Sigmoid colon (tissue), 4 donors: Measurements from ENCODE around the gene ALG11.

Experiments
- EP300 ChIP-seq, 4 donors: sonication (generic); formaldehyde crosslinking; IDR thresholded peaks; one replicate each; pipeline ENCODE4 v1.6.1; 2017; ENCODE audit warnings: antibody characterized with exemption in 4 of 4
- POLR2A ChIP-seq, 2 donors: fragments of 450-650 bp; IDR thresholded peaks; one replicate each; pipeline ENCODE4 v1.6.1; 2016; ENCODE audit warnings: antibody characterized with exemption in 2 of 2, mild to moderate bottlenecking in 2 of 2, moderate library complexity in 2 of 2
- POLR2AphosphoS5 ChIP-seq, 4 donors: sonication (generic); formaldehyde crosslinking; IDR thresholded peaks; one replicate each; pipeline ENCODE4 v1.6.1; 2017; ENCODE audit warnings: antibody characterized with exemption in 4 of 4
- TF ChIP-seq, protein P1 (sequence below), 4 experiments: fragments of 450-650 bp in 3 of 4; fragments of 200-600 bp in 1 of 4; IDR thresholded peaks; one replicate each; pipeline ENCODE4 v1.5.1; 2016 to 2019; ENCODE audit warnings: antibody characterized with exemption in 4 of 4, mild to moderate bottlenecking in 3 of 4, moderate library complexity in 2 of 4

DNA sequence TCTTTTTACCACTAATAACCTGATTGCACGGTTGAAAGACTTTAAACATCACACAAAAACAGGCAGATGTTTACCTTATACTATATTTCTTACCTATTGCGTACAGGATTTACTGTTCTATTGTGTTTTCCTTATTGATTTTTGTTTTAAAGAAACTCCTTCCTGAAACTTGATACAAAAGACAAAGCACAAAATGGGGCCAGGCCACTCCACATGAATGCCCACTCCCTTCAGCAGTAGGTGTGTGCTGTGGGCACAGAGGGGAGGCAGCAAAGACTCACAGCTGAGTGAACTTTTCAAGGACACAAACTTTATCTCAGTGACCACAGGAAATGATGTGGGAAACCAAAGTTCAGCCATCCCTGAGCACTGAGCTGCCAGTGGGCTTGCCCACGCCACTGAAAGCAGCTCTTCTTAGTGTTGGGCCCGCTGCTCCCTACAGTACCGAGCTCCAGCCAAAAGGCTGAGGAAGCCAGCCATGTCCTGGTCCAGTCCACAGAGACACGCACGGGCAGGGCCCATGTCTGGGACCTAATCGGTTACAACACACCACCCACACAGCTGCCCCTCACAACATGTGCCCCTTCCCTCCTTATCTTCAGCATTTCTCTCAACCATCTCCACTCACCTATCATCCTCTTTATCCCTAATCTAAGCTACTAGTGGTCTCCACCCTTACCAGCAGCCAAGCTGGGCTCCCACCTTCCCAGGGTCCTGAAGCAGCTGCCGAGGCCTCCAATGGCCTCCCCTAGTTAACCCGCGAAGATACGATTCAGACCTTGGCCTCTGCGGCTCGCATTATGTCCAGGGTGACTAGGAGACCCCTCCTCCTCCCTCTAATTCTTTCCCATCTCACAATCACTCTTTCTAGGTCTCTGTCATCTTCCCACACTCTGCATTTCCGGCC, 40.4 kb upstream of the ALG11 start:
- TF ChIP-seq POLR2A (IDR thresholded peaks at IDR 0.05) (no peak), POLR2AphosphoS5 (IDR thresholded peaks at IDR 0.05) (no peak), EP300 (IDR thresholded peaks at IDR 0.05) (no peak)
- TF ChIP-seq, protein P1, sequence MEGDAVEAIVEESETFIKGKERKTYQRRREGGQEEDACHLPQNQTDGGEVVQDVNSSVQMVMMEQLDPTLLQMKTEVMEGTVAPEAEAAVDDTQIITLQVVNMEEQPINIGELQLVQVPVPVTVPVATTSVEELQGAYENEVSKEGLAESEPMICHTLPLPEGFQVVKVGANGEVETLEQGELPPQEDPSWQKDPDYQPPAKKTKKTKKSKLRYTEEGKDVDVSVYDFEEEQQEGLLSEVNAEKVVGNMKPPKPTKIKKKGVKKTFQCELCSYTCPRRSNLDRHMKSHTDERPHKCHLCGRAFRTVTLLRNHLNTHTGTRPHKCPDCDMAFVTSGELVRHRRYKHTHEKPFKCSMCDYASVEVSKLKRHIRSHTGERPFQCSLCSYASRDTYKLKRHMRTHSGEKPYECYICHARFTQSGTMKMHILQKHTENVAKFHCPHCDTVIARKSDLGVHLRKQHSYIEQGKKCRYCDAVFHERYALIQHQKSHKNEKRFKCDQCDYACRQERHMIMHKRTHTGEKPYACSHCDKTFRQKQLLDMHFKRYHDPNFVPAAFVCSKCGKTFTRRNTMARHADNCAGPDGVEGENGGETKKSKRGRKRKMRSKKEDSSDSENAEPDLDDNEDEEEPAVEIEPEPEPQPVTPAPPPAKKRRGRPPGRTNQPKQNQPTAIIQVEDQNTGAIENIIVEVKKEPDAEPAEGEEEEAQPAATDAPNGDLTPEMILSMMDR (IDR thresholded peaks at IDR 0.05), result no peak
